Measurements from ENCODE around the gene PCDHGA8.
"Not testable (repeated sequence)": the region's sequence is repeated elsewhere in the genome, so short reads cannot be mapped to it uniquely, and the experiment has no call there.

The PCDHGA8 gene

GRCh38 chr5:141430332-141431113, 38.1 kb downstream of the PCDHGA8 start, which contains the start of gene PCDHGA12:
TSS of gene PCDHGA12 (plus strand) at chr5:141430507. CDS start at chr5:141430760, 253 bp downstream.
- DNase-seq (ENCODE audit: low read depth in 2 of 2, low spot score in 1 of 2): no peak

DNA sequence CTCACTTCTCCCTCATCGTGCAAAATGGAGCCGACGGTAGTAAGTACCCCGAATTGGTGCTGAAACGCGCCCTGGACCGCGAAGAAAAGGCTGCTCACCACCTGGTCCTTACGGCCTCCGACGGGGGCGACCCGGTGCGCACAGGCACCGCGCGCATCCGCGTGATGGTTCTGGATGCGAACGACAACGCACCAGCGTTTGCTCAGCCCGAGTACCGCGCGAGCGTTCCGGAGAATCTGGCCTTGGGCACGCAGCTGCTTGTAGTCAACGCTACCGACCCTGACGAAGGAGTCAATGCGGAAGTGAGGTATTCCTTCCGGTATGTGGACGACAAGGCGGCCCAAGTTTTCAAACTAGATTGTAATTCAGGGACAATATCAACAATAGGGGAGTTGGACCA, 38.9 kb downstream of the PCDHGA8 start:
- no peak for DNase-seq (ENCODE audit: low read depth in 2 of 2, low spot score in 1 of 2)

DNA sequence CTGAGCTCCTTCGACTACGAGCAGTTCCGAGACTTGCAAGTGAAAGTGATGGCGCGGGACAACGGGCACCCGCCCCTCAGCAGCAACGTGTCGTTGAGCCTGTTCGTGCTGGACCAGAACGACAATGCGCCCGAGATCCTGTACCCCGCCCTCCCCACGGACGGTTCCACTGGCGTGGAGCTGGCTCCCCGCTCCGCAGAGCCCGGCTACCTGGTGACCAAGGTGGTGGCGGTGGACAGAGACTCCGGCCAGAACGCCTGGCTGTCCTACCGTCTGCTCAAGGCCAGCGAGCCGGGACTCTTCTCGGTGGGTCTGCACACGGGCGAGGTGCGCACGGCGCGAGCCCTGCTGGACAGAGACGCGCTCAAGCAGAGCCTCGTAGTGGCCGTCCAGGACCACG, 39.9 kb downstream of the PCDHGA8 start:
- not testable (repeated sequence) for DNase-seq (ENCODE audit: low read depth in 2 of 2, low spot score in 1 of 2)

DNA sequence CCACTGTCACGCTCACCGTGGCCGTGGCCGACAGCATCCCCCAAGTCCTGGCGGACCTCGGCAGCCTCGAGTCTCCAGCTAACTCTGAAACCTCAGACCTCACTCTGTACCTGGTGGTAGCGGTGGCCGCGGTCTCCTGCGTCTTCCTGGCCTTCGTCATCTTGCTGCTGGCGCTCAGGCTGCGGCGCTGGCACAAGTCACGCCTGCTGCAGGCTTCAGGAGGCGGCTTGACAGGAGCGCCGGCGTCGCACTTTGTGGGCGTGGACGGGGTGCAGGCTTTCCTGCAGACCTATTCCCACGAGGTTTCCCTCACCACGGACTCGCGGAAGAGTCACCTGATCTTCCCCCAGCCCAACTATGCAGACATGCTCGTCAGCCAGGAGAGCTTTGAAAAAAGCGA, 40.3 kb downstream of the PCDHGA8 start:
- not testable (repeated sequence) for DNase-seq (ENCODE audit: low read depth in 2 of 2, low spot score in 1 of 2)

GRCh38 chr5:141434006-141434405, 41.6 kb downstream of the PCDHGA8 start:
- no peak for DNase-seq (ENCODE audit: low read depth in 2 of 2, low spot score in 1 of 2)

DNA sequence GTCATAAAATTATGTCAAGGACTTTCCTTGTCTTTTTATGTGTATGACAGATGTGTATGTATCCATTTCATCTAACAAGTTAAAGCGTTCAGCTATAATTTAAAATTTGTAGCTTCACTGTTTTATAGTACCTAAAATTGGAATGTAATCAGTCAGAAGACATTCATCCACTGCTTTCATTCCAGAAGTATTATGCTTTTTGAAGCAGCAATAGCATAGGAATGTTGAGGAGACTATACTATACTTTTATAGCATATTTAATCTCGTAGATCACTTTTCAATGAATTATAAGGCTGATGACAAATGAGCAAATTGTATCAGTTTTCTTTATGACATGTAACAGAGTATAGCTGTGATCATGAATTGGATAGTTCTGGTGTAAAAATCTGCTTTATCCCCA, 44.8 kb downstream of the PCDHGA8 start:
- no peak for DNase-seq (ENCODE audit: low read depth in 2 of 2, low spot score in 1 of 2)

DNA sequence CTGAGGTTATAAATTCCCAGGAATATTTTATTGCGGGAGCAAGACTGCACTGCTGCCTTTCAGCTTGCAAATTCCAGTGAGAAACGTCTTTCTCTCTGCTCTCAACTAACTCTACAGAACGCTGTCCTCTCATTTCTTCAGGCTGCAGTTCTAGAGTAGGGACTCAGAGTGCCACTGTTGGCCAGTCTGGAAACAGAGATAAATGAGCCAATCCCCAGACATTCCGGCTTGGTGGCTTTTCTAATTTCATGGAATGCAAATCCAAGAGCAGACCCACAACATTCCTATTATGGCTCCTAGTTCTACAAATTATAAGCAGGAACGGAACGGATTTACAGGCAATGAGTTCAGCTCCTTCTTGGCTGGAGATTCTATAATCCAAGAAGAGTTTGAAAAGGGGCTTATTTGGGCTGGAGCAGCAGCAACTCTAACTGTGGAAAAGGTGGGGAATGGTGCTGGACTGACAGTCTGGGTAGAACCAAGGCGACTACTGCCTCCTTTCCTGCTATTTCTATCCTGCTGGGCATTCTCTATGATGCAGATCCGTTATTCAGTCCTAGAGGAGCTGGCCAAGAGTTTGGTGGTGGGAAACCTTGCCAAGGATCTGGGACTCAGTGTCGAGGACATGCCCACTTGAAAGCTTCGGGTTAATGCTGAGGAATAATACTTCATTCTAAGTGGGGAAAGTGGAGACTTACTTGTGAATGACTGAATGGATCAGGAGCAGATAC, 47.1 kb downstream of the PCDHGA8 start:
- DNase-seq (ENCODE audit: low read depth in 2 of 2, low spot score in 1 of 2): no peak

DNA sequence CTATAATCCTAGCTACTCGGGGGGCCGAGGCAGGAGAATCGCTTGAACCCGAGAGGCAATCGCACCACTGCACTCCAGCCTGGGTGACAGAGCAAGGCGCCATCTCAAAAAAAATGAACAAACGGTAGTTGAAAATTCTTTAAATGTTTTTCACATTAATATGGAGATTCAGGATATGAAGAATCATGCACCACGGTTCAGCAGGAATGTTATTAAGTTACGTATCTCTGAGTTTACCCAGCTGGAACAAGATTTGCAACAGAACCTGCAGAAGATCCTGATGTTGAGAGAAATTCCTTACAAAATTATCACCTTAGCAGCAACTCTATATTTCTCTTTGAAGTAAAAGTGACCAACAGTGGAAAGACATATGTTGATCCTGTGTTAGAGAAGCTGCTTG, 47.9 kb downstream of the PCDHGA8 start:
- no peak for DNase-seq (ENCODE audit: low read depth in 2 of 2, low spot score in 1 of 2)

GRCh38 chr5:141441571-141442170, 49.2 kb downstream of the PCDHGA8 start:
- no peak for DNase-seq (ENCODE audit: low read depth in 2 of 2, low spot score in 1 of 2)
